ENCODE data around the gene PARD3.

PARD3 gene

GRCh38 chr10:34101001-34101400 lies 714.1 kb downstream of the PARD3 start:
- DNase-seq (ENCODE audit: low read depth), result no peak
- TF ChIP-seq, protein P1, sequence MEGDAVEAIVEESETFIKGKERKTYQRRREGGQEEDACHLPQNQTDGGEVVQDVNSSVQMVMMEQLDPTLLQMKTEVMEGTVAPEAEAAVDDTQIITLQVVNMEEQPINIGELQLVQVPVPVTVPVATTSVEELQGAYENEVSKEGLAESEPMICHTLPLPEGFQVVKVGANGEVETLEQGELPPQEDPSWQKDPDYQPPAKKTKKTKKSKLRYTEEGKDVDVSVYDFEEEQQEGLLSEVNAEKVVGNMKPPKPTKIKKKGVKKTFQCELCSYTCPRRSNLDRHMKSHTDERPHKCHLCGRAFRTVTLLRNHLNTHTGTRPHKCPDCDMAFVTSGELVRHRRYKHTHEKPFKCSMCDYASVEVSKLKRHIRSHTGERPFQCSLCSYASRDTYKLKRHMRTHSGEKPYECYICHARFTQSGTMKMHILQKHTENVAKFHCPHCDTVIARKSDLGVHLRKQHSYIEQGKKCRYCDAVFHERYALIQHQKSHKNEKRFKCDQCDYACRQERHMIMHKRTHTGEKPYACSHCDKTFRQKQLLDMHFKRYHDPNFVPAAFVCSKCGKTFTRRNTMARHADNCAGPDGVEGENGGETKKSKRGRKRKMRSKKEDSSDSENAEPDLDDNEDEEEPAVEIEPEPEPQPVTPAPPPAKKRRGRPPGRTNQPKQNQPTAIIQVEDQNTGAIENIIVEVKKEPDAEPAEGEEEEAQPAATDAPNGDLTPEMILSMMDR (IDR thresholded peaks at IDR 0.05; ENCODE audit: low read depth, low read length, missing control alignments), result no peak
- no peak overlapping the region for H3K4me3 ChIP-seq (ENCODE audit: low read depth, low read length)

DNA sequence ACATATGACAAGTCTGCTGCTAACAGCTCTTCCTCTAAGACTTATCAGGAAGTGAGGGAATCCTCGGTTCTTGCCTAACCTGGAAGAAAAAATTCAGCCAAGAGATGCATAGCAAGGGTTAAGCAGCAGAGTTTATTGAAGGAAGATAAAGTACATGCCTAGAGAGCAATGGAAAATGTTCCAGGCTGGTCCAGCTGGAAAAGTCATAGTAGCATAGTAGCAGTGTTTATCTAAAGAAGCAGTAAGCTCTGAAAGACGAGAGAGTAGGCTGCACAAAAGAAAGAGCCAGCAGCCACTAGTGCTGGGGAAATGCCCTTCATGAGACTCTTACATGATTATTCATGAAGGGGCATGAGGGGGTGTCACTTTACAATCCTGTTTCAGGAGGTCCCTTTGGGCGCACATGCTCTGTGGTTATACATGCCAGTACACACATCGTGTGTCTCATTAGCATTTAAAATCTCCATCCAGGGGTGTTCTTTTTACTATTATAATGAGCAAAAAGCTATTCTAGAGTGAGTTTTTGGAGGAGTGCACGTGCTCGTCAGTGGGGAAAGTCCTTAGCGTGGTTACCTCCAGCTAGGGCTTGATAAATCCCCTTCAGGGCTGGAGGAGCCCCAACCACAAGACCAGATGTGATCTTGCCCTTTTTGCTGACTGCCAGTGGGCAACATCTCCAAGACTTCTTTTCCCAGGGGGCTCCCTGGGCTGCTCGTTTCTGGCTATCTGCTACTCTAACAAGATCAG lies 716.1 kb downstream of the PARD3 start:
- TF ChIP-seq, protein P1 (IDR thresholded peaks at IDR 0.05; ENCODE audit: low read depth, low read length, missing control alignments), result no peak
- DNase-seq (ENCODE audit: low read depth), result no peak
- no peak overlapping the region for H3K4me3 ChIP-seq (ENCODE audit: low read depth, low read length)

GRCh38 chr10:34097682-34098081 lies 717.4 kb downstream of the PARD3 start:
- TF ChIP-seq, protein P1 (IDR thresholded peaks at IDR 0.05; ENCODE audit: low read depth, low read length, missing control alignments), result no peak
- H3K4me3 ChIP-seq (ENCODE audit: low read depth, low read length), result no peak overlapping the region
- DNase-seq (ENCODE audit: low read depth), result no peak

GRCh38 chr10:34094961-34095360 lies 720.1 kb downstream of the PARD3 start:
- H3K4me3 ChIP-seq (ENCODE audit: low read depth, low read length), result no peak overlapping the region
- DNase-seq (ENCODE audit: low read depth), result no peak
- TF ChIP-seq, protein P1 (IDR thresholded peaks at IDR 0.05; ENCODE audit: low read depth, low read length, missing control alignments), result no peak

GRCh38 chr10:34094146-34094696 lies 720.9 kb downstream of the PARD3 start:
- TF ChIP-seq, protein P1 (IDR thresholded peaks at IDR 0.05; ENCODE audit: low read depth, low read length, missing control alignments), result no peak
- no peak overlapping the region for H3K4me3 ChIP-seq (ENCODE audit: low read depth, low read length)
- DNase-seq (ENCODE audit: low read depth), result no peak

DNA sequence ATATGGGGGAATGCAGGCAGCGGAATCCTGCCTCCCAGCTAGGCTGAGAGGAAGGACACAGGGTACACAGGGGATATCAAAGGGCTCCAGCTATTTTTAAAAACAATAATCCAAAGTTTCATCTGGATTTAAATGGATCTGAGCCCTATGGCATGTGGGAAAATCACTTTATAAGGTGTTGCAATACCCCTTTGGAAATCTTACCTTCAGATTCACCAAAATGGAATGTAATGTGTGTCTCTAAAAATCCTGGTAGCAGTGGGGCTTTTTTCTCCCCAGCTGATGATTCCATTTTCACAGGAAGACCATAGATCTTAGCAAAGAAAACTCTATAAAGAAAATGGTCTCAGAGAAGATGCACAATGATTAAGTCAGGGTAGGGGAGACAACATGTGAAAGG lies 722.2 kb downstream of the PARD3 start:
- TF ChIP-seq, protein P1 (IDR thresholded peaks at IDR 0.05; ENCODE audit: low read depth, low read length, missing control alignments), result no peak
- DNase-seq (ENCODE audit: low read depth), result no peak
- no peak overlapping the region for H3K4me3 ChIP-seq (ENCODE audit: low read depth, low read length)

All from GM12864 (cell line).